Embryonic facial prominence (tissue), 1 donor: Measurements from ENCODE around the gene SLC7A1.
"Not testable (repeated sequence)": the region's sequence is repeated elsewhere in the genome, so short reads cannot be mapped to it uniquely, and the experiment has no call there.

ENCODE experiments used
- DNase-seq: peaks from one replicate; pipeline ENCODE4 v3.0.0-alpha.2; 2016; ENCODE audit errors: extremely low spot score

SLC7A1 gene

GRCh38 chr13:29595380-29596063 lies at the start of gene SLC7A1:
Gene SLC7A1, minus strand, starts transcription at chr13:29595688. Its CDS starts 59,500 bp downstream, at chr13:29536188.
- peak; percentile 29 for DNase-seq

GRCh38 chr13:29640665-29641064 lies 45.2 kb upstream of the SLC7A1 start:
- DNase-seq, result no peak

- DNase-seq, result not testable (repeated sequence)
These were observed 41.3 kb upstream of the SLC7A1 start for GRCh38 chr13:29636831-29637230.

GRCh38 chr13:29624997-29625396 lies 29.5 kb upstream of the SLC7A1 start:
- DNase-seq, result no peak

- DNase-seq, result no peak
These were observed 26.4 kb upstream of the SLC7A1 start for GRCh38 chr13:29621841-29622240.

GRCh38 chr13:29621051-29621800 lies 25.7 kb upstream of the SLC7A1 start:
- DNase-seq, result no peak

- no peak for DNase-seq
These were observed 24.5 kb upstream of the SLC7A1 start for GRCh38 chr13:29619995-29620394.

GRCh38 chr13:29613101-29613500 lies 17.6 kb upstream of the SLC7A1 start:
- DNase-seq, result no peak

- no peak for DNase-seq
These were observed 12.0 kb upstream of the SLC7A1 start for GRCh38 chr13:29607465-29607864.

GRCh38 chr13:29605860-29606526 lies 10.5 kb upstream of the SLC7A1 start:
- no peak for DNase-seq

GRCh38 chr13:29598321-29598720 lies 2.8 kb upstream of the SLC7A1 start:
- DNase-seq, result no peak

- DNase-seq, result no peak
These were observed 2.2 kb upstream of the SLC7A1 start for GRCh38 chr13:29597706-29598105.

- no peak for DNase-seq
These were observed 1.8 kb upstream of the SLC7A1 start for GRCh38 chr13:29597246-29597645.

GRCh38 chr13:29596064-29596418 lies 553 bp upstream of the SLC7A1 start:
- no peak for DNase-seq

GRCh38 chr13:29594710-29595379 lies 643 bp downstream of the SLC7A1 start:
- no peak for DNase-seq

- no peak for DNase-seq
These were observed 1.2 kb downstream of the SLC7A1 start for GRCh38 chr13:29594303-29594709.

GRCh38 chr13:29593605-29594297 lies 1.7 kb downstream of the SLC7A1 start:
- DNase-seq, result no peak

- DNase-seq, result no peak
These were observed 4.2 kb downstream of the SLC7A1 start for GRCh38 chr13:29591310-29591709.

- no peak for DNase-seq
These were observed 5.5 kb downstream of the SLC7A1 start for GRCh38 chr13:29589967-29590366.

- DNase-seq, result no peak
These were observed 6.3 kb downstream of the SLC7A1 start for GRCh38 chr13:29589234-29589633.

GRCh38 chr13:29587645-29588044 lies 7.8 kb downstream of the SLC7A1 start:
- DNase-seq, result no peak
